Loucy (cell line): Measurements from ENCODE around the gene IGFL4.

Experiments used
- CTCF ChIP-seq: fragments of 200-600 bp; sonication (generic); conservative IDR thresholded peaks from 2 replicates; pipeline ENCODE4 v1.5.1; 2014; ENCODE audit warnings: mild to moderate bottlenecking, antibody characterized with exemption, low read length
- EZH2phosphoT487 ChIP-seq: fragments of 200-600 bp; IDR thresholded peaks from 2 replicates; pipeline ENCODE4 v1.6.1; 2018; ENCODE audit warnings: antibody characterized with exemption, mild to moderate bottlenecking, moderate library complexity, borderline replicate concordance

GRCh38 chr19:46000491-46001246, 40.1 kb downstream of the IGFL4 start:
- TF ChIP-seq CTCF (no peak), EZH2phosphoT487 (no peak)
